CD4-positive, alpha-beta T cell treated with Interleukin-15 for 1 hour (primary cell): ENCODE results near the gene CLPSL1.
A peak's percentile ranks its signal among the peaks of the same experiment; 100 is the strongest.
"Not testable (repeated sequence)": the region's sequence is repeated elsewhere in the genome, so short reads cannot be mapped to it uniquely, and the experiment has no call there.

Experiments
- DNase-seq: peaks from one replicate; pipeline ENCODE4 v3.0.0-alpha.2; 2020

Gene CLPSL1

GRCh38 chr6:35780719-35781118, at the start of gene CLPSL1:
TSS of gene CLPSL1 (plus strand) at chr6:35781019. CDS start at chr6:35781111, 92 bp downstream.
- DNase-seq: no peak

- DNase-seq: peak; percentile 93
Measured at GRCh38 chr6:35731414-35731735, 49.4 kb upstream of the CLPSL1 start.

GRCh38 chr6:35731736-35732532, 48.9 kb upstream of the CLPSL1 start:
- peak; percentile 91 for DNase-seq

- no peak for DNase-seq
Measured at GRCh38 chr6:35733633-35734032, 47.2 kb upstream of the CLPSL1 start.

GRCh38 chr6:35734319-35734718, 46.5 kb upstream of the CLPSL1 start:
- not testable (repeated sequence) for DNase-seq

- DNase-seq: no peak
Measured at GRCh38 chr6:35735452-35735851, 45.4 kb upstream of the CLPSL1 start.

- peak; percentile 80 for DNase-seq
Measured at GRCh38 chr6:35736253-35736894, 44.4 kb upstream of the CLPSL1 start.

GRCh38 chr6:35736982-35737412, 43.8 kb upstream of the CLPSL1 start, which contains the start of gene ARMC12:
TSS of gene ARMC12 (plus strand) at chr6:35737032. CDS start at chr6:35737109, 77 bp downstream.
- no peak for DNase-seq

- DNase-seq: no peak
Measured at GRCh38 chr6:35737413-35738211, 43.2 kb upstream of the CLPSL1 start.

- no peak for DNase-seq
Measured at GRCh38 chr6:35739645-35740524, 40.9 kb upstream of the CLPSL1 start.

- DNase-seq: no peak
Measured at GRCh38 chr6:35742842-35743241, 38.0 kb upstream of the CLPSL1 start.

- DNase-seq: no peak
Measured at GRCh38 chr6:35745509-35745908, 35.3 kb upstream of the CLPSL1 start.

- DNase-seq: no peak
Measured at GRCh38 chr6:35746516-35746915, 34.3 kb upstream of the CLPSL1 start.

GRCh38 chr6:35747877-35748276, 32.9 kb upstream of the CLPSL1 start:
- no peak for DNase-seq

GRCh38 chr6:35750557-35750956, 30.3 kb upstream of the CLPSL1 start:
- DNase-seq: no peak

- DNase-seq: no peak
Measured at GRCh38 chr6:35751594-35751993, 29.2 kb upstream of the CLPSL1 start.

- no peak for DNase-seq
Measured at GRCh38 chr6:35752330-35752729, 28.5 kb upstream of the CLPSL1 start.

GRCh38 chr6:35754452-35755277, 26.2 kb upstream of the CLPSL1 start:
- DNase-seq: no peak

- no peak for DNase-seq
Measured at GRCh38 chr6:35755278-35755924, 25.4 kb upstream of the CLPSL1 start.

- DNase-seq: no peak
Measured at GRCh38 chr6:35757456-35758123, 23.2 kb upstream of the CLPSL1 start.
